Stomach (tissue), 9 donors: Measurements from ENCODE around the gene WNT9A. TPM values are rescaled to one million over a fixed set of nuclear protein-coding genes. Genes with fewer than 3 reads are reported as not detected.

ENCODE experiments used
- DNase-seq, 2 donors: peaks; one replicate each; pipeline versions ENCODE4 v3.0.0 to v3.0.0-alpha.2; 2013 to 2019
- H3K27ac ChIP-seq, 5 donors: fragments of 200-600 bp in 4 of 5; sonication (generic) in 4 of 5; one replicate each; pipeline ENCODE4 v1.5.1; 2013 to 2019; ENCODE audit warnings: mild to moderate bottlenecking in 1 of 5, moderate library complexity in 1 of 5
- H3K27me3 ChIP-seq, 3 donors: fragments of 200-600 bp; sonication (generic); one replicate each; pipeline ENCODE4 v1.5.1; 2017 to 2019; ENCODE audit warnings: mixed run types in 1 of 3
- H3K36me3 ChIP-seq, 4 donors: fragments of 200-600 bp; sonication (generic); 1 replicate in 3 of 4; 2 replicates in 1 of 4; pipeline ENCODE4 v1.5.1; 2016 to 2019
- H3K4me1 ChIP-seq, 4 donors: fragments of 200-600 bp; sonication (generic); one replicate each; pipeline ENCODE4 v1.5.1; 2016 to 2019
- H3K4me3 ChIP-seq, 4 donors: fragments of 200-600 bp; sonication (generic) in 3 of 4; one replicate each; pipeline ENCODE4 v1.5.1; 2016 to 2019; ENCODE audit warnings: mild to moderate bottlenecking in 1 of 4
- H3K9me3 ChIP-seq, 4 donors: fragments of 200-600 bp; sonication (generic); one replicate each; pipeline ENCODE4 v1.5.1; 2016 to 2019
- EP300 ChIP-seq: sonication (generic); formaldehyde crosslinking; IDR thresholded peaks from one replicate; pipeline ENCODE4 v1.6.1; 2017; ENCODE audit warnings: antibody characterized with exemption
- POLR2A ChIP-seq, 4 donors: fragments of 450-650 bp; IDR thresholded peaks; one replicate each; pipeline ENCODE4 v1.6.1; 2016; ENCODE audit warnings: antibody characterized with exemption in 4 of 4, control low read depth in 2 of 4, mild to moderate bottlenecking in 1 of 4, moderate library complexity in 1 of 4
- POLR2AphosphoS5 ChIP-seq, 3 donors: sonication (generic); formaldehyde crosslinking; IDR thresholded peaks; one replicate each; pipeline ENCODE4 v1.6.1; 2016; ENCODE audit warnings: antibody characterized with exemption in 3 of 3
- WGBS, 5 donors: extraction: QIAGEN DNeasy Blood & Tissue Kit in 3 of 5; methylation state at CpG; one replicate each; pipeline versions ENCODE4 v1.1.5 to v1.1.7; 2013 to 2018; 5-methylcytosine and 5-hydroxymethylcytosine counted together
- intact Hi-C: fragments of 100-400 bp; cut with DNase I; formaldehyde crosslinking; loops from one replicate; pipeline ENCODE4 v1.15.1; 2023; ENCODE audit warnings: low total_unique reads
- polyA plus RNA-seq, 3 donors: library from polyadenylated mRNA; stranded (reverse); fragments of 200-250 nt; gene quantifications; one replicate each; pipeline ENCODE4 v1.2.3, GENCODE V29; 2013
- total RNA-seq, 5 donors: library from RNA; depleted of rRNA; stranded (reverse); fragments of >200 nt; gene quantifications; one replicate each; pipeline versions ENCODE4 v1.1.0 to v1.2.3, GENCODE V29; 2014 to 2016
- TF ChIP-seq, protein P1 (sequence below), 7 experiments: fragments of 450-650 bp in 4 of 7; fragments of 200-600 bp in 3 of 7; sonication (generic) in 3 of 7; IDR thresholded peaks; one replicate each; pipeline ENCODE4 v1.5.1; 2016 to 2019; ENCODE audit warnings: antibody characterized with exemption in 7 of 7, control low read depth in 2 of 7, mild to moderate bottlenecking in 1 of 7
- donor health status: healthy with polysubstance abuse.
- donor health status: Bipolar disorder and iron deficiency.
- donor health status: healthy.

WNT9A gene
- total and polyA plus RNA-seq, 8 donors: 1.1 to 22.2 (median 3.0) TPM

GRCh38 chr1:227939791-227940771 is 7.7 kb downstream of the WNT9A start:
- peak overlapping the region in 1 of 5 donors; percentile 20 for H3K27ac ChIP-seq
- 71 to 87% (median 86%) methylated on average over 16 to 20 of the region's 20 CpGs for WGBS, 5 donors
- intact Hi-C loops: loop anchor here (10.0 kb wide), 1 partner anchor 455 kb away; no protein-coding TSS in a partner anchor

DNA sequence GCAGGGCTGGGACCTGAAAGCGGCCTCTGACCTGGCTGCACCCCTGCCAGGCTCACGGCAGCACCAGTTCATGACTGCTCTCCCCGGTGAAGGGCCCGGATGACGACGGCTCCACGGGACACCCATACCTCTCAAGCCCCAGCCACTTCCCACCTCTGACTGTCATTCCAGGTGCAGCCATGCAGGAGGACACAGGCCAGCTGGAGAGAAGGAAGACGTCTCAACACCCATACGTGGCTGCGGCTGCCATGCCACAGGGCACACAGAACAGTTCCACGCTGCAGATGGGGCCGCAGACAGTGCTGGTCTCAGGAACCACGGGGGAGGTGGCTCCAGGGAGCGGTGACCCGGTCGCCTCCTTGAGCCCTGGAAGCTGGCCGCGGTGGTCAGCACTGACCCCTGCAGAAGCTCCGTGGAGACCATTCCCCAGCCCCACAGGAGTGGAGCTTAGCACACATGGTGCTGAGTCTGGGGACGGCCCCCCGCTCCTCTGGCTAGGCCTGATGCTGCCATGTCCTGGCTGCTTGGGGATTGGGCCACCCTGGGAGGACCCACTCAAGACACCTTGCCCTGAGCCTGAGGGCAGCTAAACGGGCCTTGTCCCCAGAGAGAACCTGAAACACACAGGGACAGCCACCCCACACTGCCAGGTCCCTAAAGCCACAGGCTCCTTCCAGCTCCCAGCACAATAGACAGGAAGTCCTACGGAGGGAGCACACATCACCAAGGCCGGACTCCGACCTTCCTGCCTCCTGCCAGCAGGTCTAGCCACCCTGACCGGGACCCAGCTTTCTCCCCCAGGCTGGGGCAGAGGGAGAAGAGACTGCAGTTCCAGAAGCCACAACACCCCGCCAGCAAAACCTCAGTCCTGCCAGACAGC is 8.6 kb downstream of the WNT9A start:
- peak in 1 of 2 donors; percentile 21 for DNase-seq
- intact Hi-C loops: no loop called here
- Histone ChIP-seq H3K4me3 (no peak overlapping the region), H3K27ac (peak overlapping the region in 1 of 5 donors; percentile 20), H3K4me1 (peaks cover 0 to 35% (median 18%) of the 10 kb centered on the region in 4 donors), H3K9me3 (no peaks in the 10 kb centered on the region), H3K36me3 (no peaks in the 10 kb centered on the region), H3K27me3 (no peaks in the 10 kb centered on the region)
- TF ChIP-seq EP300: no peak
- no peak for TF ChIP-seq POLR2A (IDR thresholded peaks at IDR 0.05)
- TF ChIP-seq POLR2AphosphoS5 (IDR thresholded peaks at IDR 0.05): no peak
- TF ChIP-seq, protein P1, sequence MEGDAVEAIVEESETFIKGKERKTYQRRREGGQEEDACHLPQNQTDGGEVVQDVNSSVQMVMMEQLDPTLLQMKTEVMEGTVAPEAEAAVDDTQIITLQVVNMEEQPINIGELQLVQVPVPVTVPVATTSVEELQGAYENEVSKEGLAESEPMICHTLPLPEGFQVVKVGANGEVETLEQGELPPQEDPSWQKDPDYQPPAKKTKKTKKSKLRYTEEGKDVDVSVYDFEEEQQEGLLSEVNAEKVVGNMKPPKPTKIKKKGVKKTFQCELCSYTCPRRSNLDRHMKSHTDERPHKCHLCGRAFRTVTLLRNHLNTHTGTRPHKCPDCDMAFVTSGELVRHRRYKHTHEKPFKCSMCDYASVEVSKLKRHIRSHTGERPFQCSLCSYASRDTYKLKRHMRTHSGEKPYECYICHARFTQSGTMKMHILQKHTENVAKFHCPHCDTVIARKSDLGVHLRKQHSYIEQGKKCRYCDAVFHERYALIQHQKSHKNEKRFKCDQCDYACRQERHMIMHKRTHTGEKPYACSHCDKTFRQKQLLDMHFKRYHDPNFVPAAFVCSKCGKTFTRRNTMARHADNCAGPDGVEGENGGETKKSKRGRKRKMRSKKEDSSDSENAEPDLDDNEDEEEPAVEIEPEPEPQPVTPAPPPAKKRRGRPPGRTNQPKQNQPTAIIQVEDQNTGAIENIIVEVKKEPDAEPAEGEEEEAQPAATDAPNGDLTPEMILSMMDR (IDR thresholded peaks at IDR 0.05): no peak
- WGBS, 5 donors: 79 to 87% (median 82%) methylated on average over 15 to 27 of the region's 27 CpGs

More at GRCh38 chr1:227939791-227940771, 7.7 kb downstream of the WNT9A start:
- peaks cover 8 to 43% (median 26%) of the 10 kb centered on the region in 4 donors for H3K4me1 ChIP-seq
- H3K4me3 ChIP-seq: no peak overlapping the region
- peak in 1 of 2 donors; percentile 22 for DNase-seq
- H3K36me3 ChIP-seq: no peaks in the 10 kb centered on the region
- H3K27me3 ChIP-seq: no peaks in the 10 kb centered on the region
- TF ChIP-seq, protein P1 (IDR thresholded peaks at IDR 0.05): no peak
- no peak for TF ChIP-seq POLR2A (IDR thresholded peaks at IDR 0.05)
- TF ChIP-seq EP300: no peak
- no peak for TF ChIP-seq POLR2AphosphoS5 (IDR thresholded peaks at IDR 0.05)
- H3K9me3 ChIP-seq: no peaks in the 10 kb centered on the region

DNA sequence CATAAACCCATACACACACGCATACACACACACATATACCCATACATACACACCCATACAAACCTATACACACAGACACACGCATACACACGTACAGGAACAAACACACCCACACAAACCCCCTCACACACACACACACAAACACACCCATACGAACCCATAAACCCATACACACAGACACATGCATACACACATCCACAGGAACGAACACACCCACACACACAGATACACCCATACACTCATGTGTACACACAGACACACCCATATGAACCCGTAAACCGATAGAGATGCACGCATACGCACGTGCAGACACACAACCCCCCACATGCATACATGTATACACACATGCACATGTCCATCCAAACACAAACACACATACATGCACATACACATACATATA is 9.5 kb downstream of the WNT9A start:
- H3K4me1 ChIP-seq: peaks cover 0 to 32% (median 15%) of the 10 kb centered on the region in 4 donors
- H3K27me3 ChIP-seq: no peaks in the 10 kb centered on the region
- H3K27ac ChIP-seq: no peak overlapping the region
- no peak overlapping the region for H3K4me3 ChIP-seq
- H3K9me3 ChIP-seq: no peaks in the 10 kb centered on the region
- intact Hi-C loops: no loop called here
- TF ChIP-seq EP300: no peak
- TF ChIP-seq POLR2AphosphoS5 (IDR thresholded peaks at IDR 0.05): no peak
- TF ChIP-seq, protein P1 (IDR thresholded peaks at IDR 0.05): no peak
- no peak for TF ChIP-seq POLR2A (IDR thresholded peaks at IDR 0.05)
- H3K36me3 ChIP-seq: no peaks in the 10 kb centered on the region
- WGBS, 5 donors: 79 to 89% (median 84%) methylated on average over 10 of the region's 10 CpGs
- DNase-seq: no peak

DNA sequence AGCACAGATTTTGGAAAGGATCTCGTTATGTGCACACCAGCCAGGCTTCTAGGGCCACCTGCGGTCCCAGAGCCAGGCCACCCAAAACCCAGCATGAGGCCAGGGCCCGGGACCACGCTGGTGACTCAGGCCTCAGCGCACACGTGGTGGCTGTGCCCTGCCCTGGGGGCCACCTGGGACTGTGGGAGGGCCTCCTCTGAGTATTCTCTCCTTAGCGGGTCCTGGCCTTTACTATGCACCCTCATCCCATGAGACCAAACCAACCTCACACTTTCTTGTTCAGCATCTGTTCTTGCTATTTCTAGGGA is 9.9 kb downstream of the WNT9A start:
- Histone ChIP-seq H3K9me3 (no peaks in the 10 kb centered on the region), H3K4me3 (no peak overlapping the region), H3K27ac (no peak overlapping the region), H3K4me1 (peaks cover 0 to 28% (median 13%) of the 10 kb centered on the region in 4 donors), H3K36me3 (no peaks in the 10 kb centered on the region), H3K27me3 (no peaks in the 10 kb centered on the region)
- TF ChIP-seq POLR2AphosphoS5 (IDR thresholded peaks at IDR 0.05) (no peak), POLR2A (IDR thresholded peaks at IDR 0.05) (no peak), EP300 (no peak)
- TF ChIP-seq, protein P1 (IDR thresholded peaks at IDR 0.05): no peak
- DNase-seq: no peak
- WGBS, 5 donors: 89 to 97% (median 95%) methylated on average over 5 to 7 of the region's 7 CpGs
- intact Hi-C loops: no loop called here
